Mesenteric fat pad (tissue), 1 donor: Measurements from ENCODE around the gene DYRK1A. TPM values are rescaled to one million over a fixed set of nuclear protein-coding genes. Genes with fewer than 3 reads are reported as not detected.

Source experiments
- DNase-seq: peaks from one replicate; pipeline ENCODE4 v3.0.0-alpha.2; 2020; ENCODE audit warnings: low spot score
- total RNA-seq: library from RNA; stranded (reverse); fragmentation: NEBNext Ultra II Directional; extraction: Animal tissue kit (Norgen Biotek cat#: 25700); gene quantifications from one replicate; pipeline ENCODE4 v1.2.1, GENCODE V29; 2021
- donor health status: DM: yes; HTN: yes; CAD: no.

DYRK1A gene
- total RNA-seq, 1 donor from 2014 or later = 48.8 TPM

- no peak for DNase-seq
Observed at GRCh38 chr21:37384416-37384815, 17.8 kb downstream of the DYRK1A start.

DNA sequence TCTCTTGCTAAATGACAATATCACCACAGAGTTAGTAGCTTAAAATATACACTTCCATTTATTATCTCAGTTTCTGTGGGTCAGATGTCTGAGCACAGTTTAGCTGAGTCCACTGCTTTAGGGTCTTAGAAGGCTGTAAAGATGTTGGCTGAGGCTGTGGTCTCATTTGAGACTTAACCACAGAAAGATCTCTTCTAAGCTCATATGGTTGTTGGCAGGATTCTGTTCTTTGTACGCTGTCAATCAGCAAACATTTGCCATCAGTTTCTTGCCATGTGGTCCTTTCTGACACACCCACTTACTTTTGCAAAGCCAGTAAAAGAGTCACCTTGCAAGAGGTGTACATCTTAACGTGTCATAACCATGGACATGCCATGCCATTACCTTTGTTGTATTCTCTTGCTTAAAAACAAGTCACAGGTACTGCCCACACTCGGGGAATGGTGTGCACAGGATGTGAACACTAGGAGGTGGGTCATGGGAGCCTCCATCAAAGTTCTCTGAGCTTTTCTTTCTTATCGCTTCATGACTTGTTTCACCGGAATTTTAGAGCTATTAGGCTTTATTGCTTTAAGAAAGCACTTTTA is 18.7 kb downstream of the DYRK1A start:
- DNase-seq = no peak

GRCh38 chr21:37386151-37386550 is 19.6 kb downstream of the DYRK1A start:
- no peak for DNase-seq

GRCh38 chr21:37389456-37389855 is 22.9 kb downstream of the DYRK1A start:
- no peak for DNase-seq

DNA sequence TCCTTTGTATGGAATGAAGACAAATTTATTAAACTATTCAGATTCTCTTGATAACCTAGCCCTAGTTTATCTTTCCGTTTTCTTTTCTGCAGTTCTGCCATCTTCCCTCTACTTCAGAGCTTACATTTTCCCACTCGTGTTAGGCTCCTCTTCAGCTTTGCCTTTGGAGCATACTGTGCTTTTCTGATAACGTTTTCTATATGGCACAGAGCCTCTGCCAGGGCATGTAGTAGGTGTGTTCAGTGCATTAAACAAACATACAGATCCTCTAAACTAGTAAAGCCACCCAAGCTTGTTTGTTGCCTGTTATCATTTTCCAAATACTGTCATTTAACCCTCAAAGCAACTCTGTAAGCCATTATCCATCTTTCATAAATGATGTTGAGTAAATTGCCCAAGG is 25.1 kb downstream of the DYRK1A start:
- DNase-seq = no peak

DNA sequence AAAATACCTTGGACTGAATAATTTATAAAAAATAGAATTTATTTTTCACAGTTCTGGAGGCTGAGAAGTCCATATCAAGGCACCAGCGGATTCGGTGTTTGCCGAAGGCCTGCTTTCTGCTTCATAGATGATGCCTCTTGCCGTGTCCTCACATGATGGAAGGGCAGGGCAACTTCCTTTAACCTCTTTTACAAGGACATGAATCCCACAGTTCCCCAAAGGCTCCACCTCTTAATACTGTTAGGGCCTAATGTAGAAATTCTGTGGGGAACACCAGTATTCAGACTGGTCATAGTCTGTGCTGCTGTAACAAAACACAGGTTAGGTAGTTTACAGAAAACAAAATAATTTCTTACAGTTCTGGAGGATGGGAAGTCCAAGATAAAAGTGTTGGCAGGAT is 25.9 kb downstream of the DYRK1A start:
- DNase-seq = no peak

GRCh38 chr21:37393030-37393429 is 26.5 kb downstream of the DYRK1A start:
- no peak for DNase-seq

DNA sequence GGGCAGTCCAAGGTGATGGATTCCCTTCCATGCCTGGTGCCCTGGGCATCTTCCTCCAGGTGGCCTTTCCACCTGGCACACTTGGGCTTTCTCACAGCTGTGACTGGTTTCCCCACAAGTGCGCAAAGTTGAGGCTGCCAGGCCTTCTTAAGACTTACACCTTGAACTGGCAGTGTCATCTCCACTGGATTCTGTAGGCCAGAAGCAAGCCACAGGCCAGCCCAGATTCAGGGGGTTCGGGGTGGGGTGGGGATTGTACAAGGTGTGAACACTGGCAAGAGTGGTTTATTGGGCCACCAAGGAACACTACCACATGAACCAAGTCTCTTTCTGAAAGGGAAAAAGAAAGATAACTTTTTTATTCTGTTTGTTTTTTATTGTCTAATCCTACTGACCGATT is 27.2 kb downstream of the DYRK1A start:
- DNase-seq = no peak

DNA sequence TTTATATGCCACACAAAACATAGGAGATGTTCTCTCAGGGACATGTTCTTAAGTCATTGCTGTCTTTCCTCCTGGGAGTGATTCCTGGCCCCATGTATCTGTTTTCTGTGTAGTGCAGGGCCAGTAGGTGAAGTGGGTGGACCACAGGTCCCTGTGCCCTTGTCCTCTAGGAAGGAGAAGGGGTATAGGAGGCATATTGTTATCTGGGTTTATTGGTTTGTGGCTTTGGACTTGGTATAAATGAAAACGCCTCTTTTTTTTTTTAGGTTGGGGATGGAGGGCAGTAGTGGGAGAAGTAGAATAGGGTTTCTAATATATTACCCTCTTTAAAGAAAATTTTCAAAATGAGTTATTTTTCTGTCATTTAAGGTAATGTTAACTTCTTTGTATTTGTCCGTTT is 29.4 kb downstream of the DYRK1A start:
- no peak for DNase-seq

DNA sequence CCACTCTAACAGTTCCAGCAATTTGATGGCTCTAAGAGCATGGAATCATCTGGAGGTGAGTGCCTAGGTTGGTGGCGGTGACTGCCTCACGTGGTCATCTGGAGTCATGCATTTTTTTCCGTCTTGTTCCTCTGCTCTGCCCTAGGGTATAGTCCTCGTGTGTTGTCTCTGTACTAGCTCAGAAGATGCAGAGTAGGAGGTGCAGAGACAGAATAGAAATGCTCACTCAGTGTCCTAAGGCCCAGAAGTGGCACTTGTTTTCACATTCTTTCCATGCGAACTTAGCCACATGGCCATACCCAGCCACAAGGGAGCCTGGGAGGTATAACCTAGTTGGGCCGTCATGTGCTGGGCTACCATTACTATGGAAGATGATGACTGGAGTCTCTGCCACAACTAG is 30.3 kb downstream of the DYRK1A start:
- DNase-seq = no peak

DNA sequence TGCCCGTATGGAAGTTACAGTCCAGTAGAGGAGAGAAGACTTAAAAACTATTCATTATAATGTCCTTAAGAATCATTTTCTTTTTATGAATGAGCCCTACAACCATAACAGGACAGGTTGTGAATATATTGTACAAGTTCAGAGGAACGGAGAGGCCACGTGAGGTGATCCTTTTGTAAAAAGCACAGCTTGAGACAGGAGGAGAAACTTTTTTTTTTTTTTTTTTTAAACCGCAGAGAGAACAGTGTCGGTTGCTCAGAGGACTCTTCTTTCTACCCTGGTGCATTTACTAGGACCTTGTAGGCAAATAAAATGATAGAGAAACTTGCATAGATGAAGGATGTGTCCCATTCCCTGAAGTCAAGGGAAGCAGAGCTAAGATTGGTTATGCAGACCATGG is 32.1 kb downstream of the DYRK1A start:
- no peak for DNase-seq

DNA sequence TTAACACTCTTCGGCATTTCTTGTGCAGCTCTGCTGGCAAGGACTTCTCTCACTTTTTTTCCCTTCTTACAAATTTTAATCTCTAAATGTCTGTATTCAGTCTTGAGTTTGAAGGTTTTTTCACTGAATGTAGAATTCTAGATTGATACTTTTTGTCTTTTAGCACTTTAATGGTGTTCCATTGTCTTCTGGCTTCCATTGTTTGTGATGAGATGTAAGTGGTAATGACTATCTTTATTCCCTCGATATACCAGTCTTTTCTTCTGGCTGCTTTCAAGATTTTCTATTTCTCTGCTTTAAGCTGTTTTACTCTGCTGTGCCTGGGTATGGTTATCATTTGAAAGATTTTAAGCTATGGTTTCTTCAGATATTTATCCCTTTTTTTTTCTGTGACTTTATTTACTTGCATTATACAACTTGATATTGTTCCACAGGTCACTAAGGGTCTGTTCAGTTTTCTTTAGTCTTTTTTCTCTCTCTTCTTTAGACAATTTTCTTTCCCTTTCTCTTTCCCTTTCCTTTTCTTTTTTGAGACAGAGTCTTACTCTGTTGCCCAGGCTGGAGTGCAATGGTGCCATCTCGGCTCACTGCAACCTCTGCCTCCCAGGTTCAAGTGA is 35.8 kb downstream of the DYRK1A start:
- DNase-seq = no peak

GRCh38 chr21:37405629-37406028 is 39.1 kb downstream of the DYRK1A start:
- no peak for DNase-seq

- DNase-seq = no peak
Observed at GRCh38 chr21:37407719-37408420, 41.3 kb downstream of the DYRK1A start.

DNA sequence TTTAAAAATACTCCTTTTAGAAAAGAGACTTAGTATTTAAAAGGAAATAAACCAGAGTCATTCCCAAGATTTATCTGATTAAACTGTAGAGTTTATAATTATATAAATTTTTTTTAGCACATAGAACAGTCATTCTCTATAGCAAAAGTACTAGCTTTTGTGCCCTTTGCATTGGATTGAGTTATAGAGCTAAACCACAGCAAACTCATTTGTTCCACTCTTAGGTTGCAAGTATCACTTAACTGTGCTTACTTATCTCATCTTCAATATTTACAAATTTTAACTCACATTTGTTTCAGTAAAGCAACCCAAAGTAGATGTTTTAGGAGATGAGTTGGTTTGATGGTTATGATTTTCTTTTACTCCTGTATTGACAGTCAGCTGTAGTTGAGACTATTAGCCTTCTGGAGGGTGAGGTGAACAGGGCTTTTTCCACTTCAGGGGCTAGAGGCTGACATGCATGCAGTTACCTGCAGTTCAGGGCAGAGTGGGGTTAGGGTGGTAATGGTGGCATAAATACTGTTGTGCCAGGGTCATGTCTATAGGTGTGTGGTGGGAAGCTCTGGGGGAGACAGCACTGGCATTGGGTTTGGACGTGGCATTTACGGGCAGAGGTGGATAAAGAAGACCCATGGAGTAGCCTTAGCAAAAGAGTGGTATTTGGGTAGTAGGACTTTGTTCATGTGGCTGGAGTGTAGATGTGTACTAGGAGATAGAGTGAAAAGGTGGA is 42.1 kb downstream of the DYRK1A start:
- DNase-seq = no peak

DNA sequence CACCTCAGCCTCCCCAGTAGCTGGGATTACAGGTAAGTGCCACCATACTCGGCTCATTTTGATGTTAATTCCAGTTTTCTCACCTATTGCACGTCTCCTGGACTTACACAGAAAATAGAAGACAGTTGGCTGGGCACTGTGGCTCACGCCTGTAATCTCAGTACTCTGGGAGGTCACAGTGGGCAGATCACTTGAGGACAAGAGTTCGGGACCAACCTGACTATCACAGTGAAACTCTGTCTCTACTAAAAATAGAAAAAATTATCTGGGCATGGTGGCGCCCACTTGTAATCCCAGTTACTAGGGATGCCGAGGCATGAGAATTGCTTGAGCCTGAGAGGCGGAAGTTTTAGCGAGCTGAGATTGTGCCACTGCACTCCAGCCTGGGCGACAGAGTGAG is 44.1 kb downstream of the DYRK1A start:
- DNase-seq = no peak

GRCh38 chr21:37412603-37413360 is 46.2 kb downstream of the DYRK1A start:
- DNase-seq = no peak

DNA sequence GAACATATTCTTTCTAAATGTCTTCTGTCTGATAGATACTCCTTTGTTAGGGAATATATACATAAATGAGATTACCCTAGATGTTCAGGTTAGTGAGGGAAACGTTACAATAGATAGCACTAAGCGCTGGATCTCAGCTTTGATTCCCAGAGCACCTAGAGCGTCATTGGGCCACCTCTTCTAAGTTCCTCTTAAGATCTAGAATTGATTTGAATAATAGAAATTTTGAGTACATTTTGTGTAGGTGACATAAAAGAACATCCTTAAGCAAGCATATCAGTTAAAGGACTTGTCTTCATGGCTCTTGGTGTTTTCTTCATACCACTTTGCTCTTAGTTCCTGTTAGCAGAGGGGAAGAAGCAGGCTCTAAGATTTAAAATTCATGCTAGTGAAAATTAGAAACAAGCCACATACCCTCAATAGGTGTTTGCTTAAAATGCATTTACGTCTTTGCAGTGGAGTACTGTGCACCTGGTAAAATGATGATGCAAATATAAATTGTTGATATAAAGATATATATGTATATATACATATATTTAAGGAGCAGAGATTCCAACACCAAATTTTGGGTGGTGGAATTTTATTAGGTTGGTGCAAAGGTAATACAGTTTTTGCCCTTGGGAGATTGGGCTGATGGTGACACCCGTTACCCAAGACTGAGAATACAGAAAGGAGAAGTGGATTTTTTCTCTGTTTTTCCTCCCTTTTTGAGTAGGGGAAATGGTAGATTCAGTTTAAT is 47.1 kb downstream of the DYRK1A start:
- DNase-seq = no peak

- DNase-seq = no peak
Observed at GRCh38 chr21:37414292-37415253, 48.0 kb downstream of the DYRK1A start.

DNA sequence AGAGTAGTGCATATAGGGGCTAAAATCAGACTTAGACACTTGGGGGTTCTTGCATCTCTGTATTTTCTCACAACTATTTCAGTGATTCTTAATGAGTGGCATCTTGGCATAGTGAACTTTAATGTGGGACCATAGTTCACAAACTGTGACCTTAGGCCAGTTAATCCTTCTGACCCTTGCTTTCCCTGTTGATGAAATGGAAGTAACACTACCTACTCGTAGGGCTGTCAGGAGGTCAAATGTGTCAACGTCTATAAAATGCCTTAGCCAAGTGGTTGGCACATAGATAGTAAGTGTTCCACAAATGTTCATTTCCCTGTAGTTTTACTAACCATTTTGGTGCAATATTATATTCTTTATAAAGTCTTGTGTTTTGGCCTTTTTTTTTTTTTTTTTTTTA is 49.4 kb downstream of the DYRK1A start:
- DNase-seq = no peak
